Loucy (cell line): ENCODE results near the gene NEDD4L.
"Not testable (repeated sequence)": the region's sequence is repeated elsewhere in the genome, so short reads cannot be mapped to it uniquely, and the experiment has no call there.

Experiments
- H2AFZ ChIP-seq: fragments of 200-600 bp; sonication (generic); 2 replicates; pipeline ENCODE4 v1.6.0; 2016; ENCODE audit warnings: antibody characterized with exemption, mild to moderate bottlenecking, low read length, moderate library complexity
- H3F3A ChIP-seq: fragments of 200-600 bp; 2 replicates; pipeline ENCODE4 v1.6.0; 2016; ENCODE audit warnings: antibody characterized with exemption, low read depth, mild to moderate bottlenecking
- H3K27me3 ChIP-seq: fragments of 200-600 bp; sonication (generic); 2 replicates; pipeline ENCODE4 v1.6.1; 2014; ENCODE audit warnings: low read length, mild to moderate bottlenecking; ENCODE audit not compliant: insufficient read depth, poor library complexity, severe bottlenecking
- H3K36me3 ChIP-seq: fragments of 200-600 bp; sonication (generic); 2 replicates; pipeline ENCODE4 v1.6.1; 2016; ENCODE audit warnings: low read length; ENCODE audit not compliant: insufficient read depth
- H3K4me1 ChIP-seq: fragments of 200-600 bp; sonication (generic); 2 replicates; pipeline ENCODE4 v1.5.1; 2014; ENCODE audit warnings: low read length, mild to moderate bottlenecking; ENCODE audit not compliant: insufficient read depth, poor library complexity, severe bottlenecking
- H3K4me2 ChIP-seq: fragments of 200-600 bp; sonication (generic); 2 replicates; pipeline ENCODE4 v1.6.0; 2014; ENCODE audit warnings: antibody characterized with exemption, low read length, low read depth, mild to moderate bottlenecking; ENCODE audit not compliant: poor library complexity, severe bottlenecking
- H3K4me3 ChIP-seq: fragments of 200-600 bp; sonication (generic); 2 replicates; pipeline ENCODE4 v1.5.1; 2014; ENCODE audit warnings: low read length, mild to moderate bottlenecking, mixed read lengths; ENCODE audit not compliant: poor library complexity, severe bottlenecking
- H3K79me2 ChIP-seq: fragments of 200-600 bp; sonication (generic); 2 replicates; pipeline ENCODE4 v1.6.1; 2014; ENCODE audit warnings: low read length; ENCODE audit not compliant: insufficient read depth
- H3K9ac ChIP-seq: fragments of 200-600 bp; sonication (generic); 2 replicates; pipeline ENCODE4 v1.6.0; 2014; ENCODE audit warnings: mild to moderate bottlenecking, low read depth, low read length, moderate library complexity; ENCODE audit not compliant: poor library complexity, severe bottlenecking
- H3K9me2 ChIP-seq: fragments of 200-600 bp; sonication (generic); replicated peaks from 2 replicates; pipeline ENCODE4 v1.6.1; 2016; ENCODE audit warnings: low read depth, low read length, mixed read lengths
- H3K9me3 ChIP-seq: fragments of 200-600 bp; sonication (generic); 2 replicates; pipeline ENCODE4 v1.6.1; 2014; ENCODE audit warnings: mild to moderate bottlenecking, antibody characterized with exemption, low read length, low read depth; ENCODE audit not compliant: insufficient read depth
- H4K20me1 ChIP-seq: fragments of 200-600 bp; sonication (generic); 2 replicates; pipeline ENCODE4 v1.6.0; 2014; ENCODE audit warnings: antibody characterized with exemption, low read length, mild to moderate bottlenecking; ENCODE audit not compliant: insufficient read depth, poor library complexity, severe bottlenecking
- CTCF ChIP-seq: fragments of 200-600 bp; sonication (generic); conservative IDR thresholded peaks from 2 replicates; pipeline ENCODE4 v1.5.1; 2014; ENCODE audit warnings: mild to moderate bottlenecking, antibody characterized with exemption, low read length
- EZH2phosphoT487 ChIP-seq: fragments of 200-600 bp; IDR thresholded peaks from 2 replicates; pipeline ENCODE4 v1.6.1; 2018; ENCODE audit warnings: antibody characterized with exemption, mild to moderate bottlenecking, moderate library complexity, borderline replicate concordance

Gene NEDD4L

DNA sequence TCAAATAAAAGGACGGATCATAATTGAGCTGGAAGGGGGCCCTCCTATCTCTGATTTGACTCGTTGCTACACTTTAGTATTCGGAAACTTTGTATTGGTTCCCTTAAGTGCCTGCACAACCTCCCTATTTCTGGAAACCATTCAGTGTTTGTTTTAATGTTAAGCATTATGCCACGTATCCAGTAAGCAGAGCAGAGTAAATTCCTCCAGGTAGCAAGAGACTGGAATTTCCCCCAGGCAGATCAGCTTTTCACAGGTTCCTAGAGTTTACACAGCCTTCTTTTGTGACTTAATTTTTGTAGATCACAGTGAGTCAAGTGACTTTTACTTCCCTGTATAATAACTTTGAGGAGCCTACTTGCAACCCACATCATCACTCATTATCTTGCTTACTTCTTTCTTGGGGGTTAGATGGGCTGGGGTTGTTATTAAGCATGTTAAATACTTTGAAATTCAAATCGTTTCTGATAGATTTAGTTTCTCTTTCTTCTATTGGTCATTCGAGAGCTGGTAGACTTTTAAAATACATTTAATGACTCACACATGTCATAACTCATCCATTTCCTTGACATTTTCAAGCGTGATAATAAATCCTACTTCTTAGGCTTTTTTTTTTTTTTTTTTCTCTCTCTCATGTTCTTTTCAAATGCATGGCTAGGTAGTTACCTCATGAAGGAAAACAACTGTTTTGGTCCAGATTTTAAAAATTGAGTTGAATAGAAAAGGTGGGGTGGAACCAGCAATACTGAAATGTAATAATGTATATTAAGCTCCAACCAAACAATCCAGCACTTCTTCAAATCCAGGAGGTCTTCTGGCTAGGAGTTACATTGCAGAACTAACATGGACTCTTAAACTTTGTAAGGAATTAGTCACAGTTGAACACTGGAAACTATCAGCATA, 219.3 kb downstream of the NEDD4L start:
- Histone ChIP-seq H3K9me3 (no peaks in the 10 kb centered on the region), H3K9me2 (no peaks in the 10 kb centered on the region), H3K4me2 (peak overlapping the region; percentile 67), H3K9ac (peak overlapping the region; percentile 11), H2AFZ (peak overlapping the region; percentile 10; the same call in 1 of the 2 replicates), H3F3A (no peaks in the 10 kb centered on the region), H3K27me3 (no peaks in the 10 kb centered on the region), H3K4me1 (peaks cover 16% of the 10 kb centered on the region), H3K36me3 (no peaks in the 10 kb centered on the region; the same call in 1 of the 2 replicates), H3K79me2 (no peaks in the 10 kb centered on the region), H4K20me1 (no peaks in the 10 kb centered on the region), H3K4me3 (peak overlapping the region; percentile 51)
- TF ChIP-seq EZH2phosphoT487 (no peak), CTCF (no peak)

GRCh38 chr18:58264075-58264474, 220.0 kb downstream of the NEDD4L start:
- Histone ChIP-seq H3K4me3 (no peak overlapping the region), H3F3A (no peaks in the 10 kb centered on the region), H4K20me1 (no peaks in the 10 kb centered on the region), H3K4me1 (peaks cover 16% of the 10 kb centered on the region), H3K4me2 (peak overlapping the region; percentile 67), H3K9me3 (no peaks in the 10 kb centered on the region), H3K9ac (no peak overlapping the region), H3K27me3 (no peaks in the 10 kb centered on the region), H3K36me3 (no peaks in the 10 kb centered on the region), H3K79me2 (no peaks in the 10 kb centered on the region), H2AFZ (no peak overlapping the region), H3K9me2 (no peaks in the 10 kb centered on the region)
- no peak for TF ChIP-seq EZH2phosphoT487
- TF ChIP-seq CTCF, result no peak

DNA sequence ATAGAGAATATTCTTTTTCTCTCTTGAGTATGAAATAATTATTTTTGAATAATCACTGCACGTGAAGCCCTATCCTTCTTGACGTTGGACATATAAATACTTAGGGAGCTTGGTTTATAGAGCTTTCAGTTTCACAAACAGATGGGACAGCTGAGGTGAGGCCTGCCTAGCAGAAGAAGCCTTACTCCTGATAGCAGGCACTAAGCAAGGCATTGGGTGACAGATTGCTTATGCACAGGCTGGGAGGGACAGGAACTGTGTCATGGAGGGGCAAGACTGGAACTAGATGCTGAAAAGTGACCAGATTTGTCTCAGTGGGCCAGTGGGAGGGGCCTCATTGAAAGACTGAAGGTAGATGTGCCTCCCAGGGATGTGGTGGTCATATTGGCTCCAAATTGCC, 220.8 kb downstream of the NEDD4L start:
- H4K20me1 ChIP-seq, result no peaks in the 10 kb centered on the region
- no peaks in the 10 kb centered on the region for H3K27me3 ChIP-seq
- no peaks in the 10 kb centered on the region for H3K9me3 ChIP-seq
- no peak overlapping the region for H3K4me3 ChIP-seq
- H3F3A ChIP-seq, result no peaks in the 10 kb centered on the region
- no peaks in the 10 kb centered on the region for H3K79me2 ChIP-seq
- H2AFZ ChIP-seq, result no peak overlapping the region
- H3K4me2 ChIP-seq, result no peak overlapping the region
- H3K9ac ChIP-seq, result no peak overlapping the region
- no peaks in the 10 kb centered on the region for H3K9me2 ChIP-seq
- peaks cover 17% of the 10 kb centered on the region for H3K4me1 ChIP-seq
- H3K36me3 ChIP-seq, result no peaks in the 10 kb centered on the region
- TF ChIP-seq CTCF (no peak), EZH2phosphoT487 (no peak)

DNA sequence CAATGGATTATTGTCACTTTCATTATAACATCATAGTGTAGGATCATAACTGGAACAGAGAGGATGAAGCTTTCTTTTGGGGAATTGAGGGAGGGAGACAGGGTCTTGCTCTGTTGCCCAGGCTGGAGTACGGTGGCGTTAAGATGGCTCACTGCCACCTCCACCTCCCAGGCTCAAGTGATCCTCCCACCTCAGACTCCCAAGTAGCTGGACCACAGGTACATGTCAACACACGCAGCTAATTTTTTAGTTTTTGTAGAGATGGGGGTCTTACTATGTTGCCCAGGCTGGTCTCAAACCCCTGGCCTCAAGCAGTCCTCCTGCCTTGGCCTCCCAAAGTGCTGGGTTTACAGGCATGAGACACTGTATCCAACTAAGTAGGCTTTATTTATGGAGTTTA, 221.5 kb downstream of the NEDD4L start:
- H3K27me3 ChIP-seq, H3K79me2 ChIP-seq, H3F3A ChIP-seq, H4K20me1 ChIP-seq, H3K9me2 ChIP-seq, H3K4me3 ChIP-seq, H3K9ac ChIP-seq, H3K9me3 ChIP-seq, H2AFZ ChIP-seq, H3K36me3 ChIP-seq, H3K4me2 ChIP-seq: not testable (repeated sequence)
- peaks cover 24% of the 10 kb centered on the region for H3K4me1 ChIP-seq
